Measurements from ENCODE around the gene RPP21. TPM values are rescaled to one million over a fixed set of nuclear protein-coding genes. Genes with fewer than 3 reads are reported as not detected.

The RPP21 gene
- total and polyA plus RNA-seq, 2 of the 8 experiments (the other 6 are each of a cell fraction or from before 2014, with no cell fraction given) = 63.0 to 219 TPM

- Histone ChIP-seq H2AK5ac (ENCODE audit: low read depth, low read length) (no peak overlapping the region), H2BK120ac (replicated peaks; ENCODE audit: low read depth, low read length) (no peak overlapping the region), H3K14ac (ENCODE audit: insufficient read length) (no peak overlapping the region), H3K9me3 (ENCODE audit: insufficient read depth in 2 of 2, low read depth in 1 of 2, low read length in 1 of 2) (no peaks in the 10 kb centered on the region), H3K9ac (replicated peaks in 1 of 4; ENCODE audit: extremely low read depth in 1 of 4, low read depth in 3 of 4, low read length in 3 of 4) (no peak overlapping the region), H3K4me2 (ENCODE audit: insufficient read depth in 1 of 2, low read depth in 2 of 2, low read length in 2 of 2) (no peak overlapping the region), H2BK15ac (ENCODE audit: low read length) (no peak overlapping the region), H3K36me3 (ENCODE audit: control insufficient read depth in 2 of 4, insufficient read depth in 4 of 4, low read length in 3 of 4) (peaks cover 0 to 9% (median 2%) of the 10 kb centered on the region in 4 experiments; a peak in 3 of 8 replicates), H3K56ac (replicated peaks; ENCODE audit: insufficient read length, low read depth, low read length) (no peak overlapping the region), H3K4me1 (replicated peaks in 1 of 4; ENCODE audit: control insufficient read depth in 3 of 4, insufficient read depth in 4 of 4, low read length in 3 of 4) (peaks cover 0 to 7% (median 0%) of the 10 kb centered on the region in 4 experiments; a peak in 1 of 7 replicates), H3K27me3 (replicated peaks in 1 of 4; ENCODE audit: control insufficient read depth in 3 of 4, extremely low read depth in 1 of 4, insufficient read depth in 3 of 4, low read length in 3 of 4) (no peaks in the 10 kb centered on the region), H3K18ac (ENCODE audit: extremely low read depth, low read length) (no peak overlapping the region), H3K27ac (ENCODE audit: low read depth, low read length) (no peak overlapping the region), H3K23ac (ENCODE audit: insufficient read length) (no peak overlapping the region), H2BK5ac (ENCODE audit: low read depth, low read length) (no peak overlapping the region), H3K4me3 (ENCODE audit: extremely low read depth in 1 of 4, insufficient read depth in 2 of 4, low read depth in 3 of 4, low read length in 4 of 4) (no peak overlapping the region), H3K23me2 (ENCODE audit: low read depth, low read length) (no peaks in the 10 kb centered on the region), H3K79me2 (ENCODE audit: control insufficient read depth in 1 of 2, insufficient read depth in 2 of 2, low read length in 2 of 2) (peaks cover 0 to 7% of the 10 kb centered on the region in 2 experiments; a peak in 2 of 4 replicates), H4K5ac (ENCODE audit: insufficient read length, low read depth, low read length) (no peak overlapping the region), H2AFZ (ENCODE audit: low read length) (no peak overlapping the region), H2BK12ac (ENCODE audit: low read depth, low read length) (no peak overlapping the region), H3K79me1 (ENCODE audit: low read depth, low read length) (no peaks in the 10 kb centered on the region), H2BK20ac (ENCODE audit: low read length) (no peak overlapping the region), H4K20me1 (replicated peaks in 1 of 2; ENCODE audit: control insufficient read depth in 1 of 2, insufficient read depth in 2 of 2, low read length in 2 of 2) (peaks cover 0 to 2% of the 10 kb centered on the region in 2 experiments), H4K8ac (ENCODE audit: extremely low read depth, insufficient read depth, low read length) (no peak overlapping the region), H4K91ac (replicated peaks; ENCODE audit: insufficient read length, low read length) (no peak overlapping the region), H3K4ac (replicated peaks; ENCODE audit: insufficient read length, low read depth, low read length) (no peak overlapping the region)
- no peak for FAIRE-seq
- CTCF ChIA-PET (ENCODE audit: partially characterized antibody) = interaction anchor here (1.8 kb wide), 1 partner anchor 17 kb away, joined by 5 read pairs; no protein-coding TSS in a partner anchor
- DNase-seq (ENCODE audit: low read depth in 1 of 2, low spot score in 2 of 2) = no peak
- POLR2A ChIA-PET (ENCODE audit: partially characterized antibody) = no interaction called here
- WGBS, 2 experiments (ENCODE audit: extremely low coverage in 1 of 2, insufficient coverage in 1 of 2, insufficient read length in 1 of 2, insufficient replicate concordance in 2 of 2, low coverage in 1 of 2, low lambda C conversion rate in 2 of 2, missing lambda C conversion rate in 1 of 2) = 69% methylated on average over 3 of the region's 3 CpGs; no CpG with 5 or more reads in 1 of the 2 experiments
- TF ChIP-seq RXRA (IDR thresholded peaks at IDR 0.05; ENCODE audit: insufficient read depth, low read depth, low read length) (no peak), MAFK (IDR thresholded peaks at IDR 0.05; ENCODE audit: low read depth, low read length) (no peak), KDM4A (IDR thresholded peaks at IDR 0.05; ENCODE audit: low read depth, low read length, severe bottlenecking) (no peak), SIN3A (conservative IDR thresholded peaks at IDR 0.05 in 1 of 2, IDR thresholded peaks at IDR 0.05 in 1 of 2; ENCODE audit: low read depth in 1 of 2, low read length in 2 of 2) (no peak), FOSL1 (IDR thresholded peaks at IDR 0.05; ENCODE audit: insufficient read depth, low read depth, low read length) (no peak), ATF2 (IDR thresholded peaks at IDR 0.05; ENCODE audit: low read length) (no peak), CBX5 (IDR thresholded peaks at IDR 0.05; ENCODE audit: low read depth, low read length) (no peak), BACH1 (IDR thresholded peaks at IDR 0.05; ENCODE audit: low read length) (no peak), HDAC2 (IDR thresholded peaks at IDR 0.05; ENCODE audit: borderline replicate concordance in 1 of 2, low read depth in 2 of 2, low read length in 2 of 2) (no peak), NRF1 (IDR thresholded peaks at IDR 0.05; ENCODE audit: low read depth, low read length) (no peak), CTBP2 (IDR thresholded peaks at IDR 0.05; ENCODE audit: borderline replicate concordance, insufficient read depth, insufficient read length, low read length) (no peak), SRF (IDR thresholded peaks at IDR 0.05; ENCODE audit: low read depth, low read length) (no peak)
These were observed 4.0 kb downstream of the RPP21 start for GRCh38 chr6:30348957-30349356.

Data from H1 (cell line).